C1 segment of cervical spinal cord (tissue), 14 donors: ENCODE data around the gene CCR8.

Source experiments
- DNase-seq, 14 donors: peaks; one replicate each; lab custom pipeline; 2025; lab: John Stamatoyannopoulos, UW

The CCR8 gene, protein sequence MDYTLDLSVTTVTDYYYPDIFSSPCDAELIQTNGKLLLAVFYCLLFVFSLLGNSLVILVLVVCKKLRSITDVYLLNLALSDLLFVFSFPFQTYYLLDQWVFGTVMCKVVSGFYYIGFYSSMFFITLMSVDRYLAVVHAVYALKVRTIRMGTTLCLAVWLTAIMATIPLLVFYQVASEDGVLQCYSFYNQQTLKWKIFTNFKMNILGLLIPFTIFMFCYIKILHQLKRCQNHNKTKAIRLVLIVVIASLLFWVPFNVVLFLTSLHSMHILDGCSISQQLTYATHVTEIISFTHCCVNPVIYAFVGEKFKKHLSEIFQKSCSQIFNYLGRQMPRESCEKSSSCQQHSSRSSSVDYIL

GRCh38 chr3:39329493-39329892 lies at the start of gene CCR8:
Gene CCR8 (plus strand): TSS chr3:39329709. CDS start chr3:39332332, 2,623 bp downstream.
- no peak for DNase-seq

DNA sequence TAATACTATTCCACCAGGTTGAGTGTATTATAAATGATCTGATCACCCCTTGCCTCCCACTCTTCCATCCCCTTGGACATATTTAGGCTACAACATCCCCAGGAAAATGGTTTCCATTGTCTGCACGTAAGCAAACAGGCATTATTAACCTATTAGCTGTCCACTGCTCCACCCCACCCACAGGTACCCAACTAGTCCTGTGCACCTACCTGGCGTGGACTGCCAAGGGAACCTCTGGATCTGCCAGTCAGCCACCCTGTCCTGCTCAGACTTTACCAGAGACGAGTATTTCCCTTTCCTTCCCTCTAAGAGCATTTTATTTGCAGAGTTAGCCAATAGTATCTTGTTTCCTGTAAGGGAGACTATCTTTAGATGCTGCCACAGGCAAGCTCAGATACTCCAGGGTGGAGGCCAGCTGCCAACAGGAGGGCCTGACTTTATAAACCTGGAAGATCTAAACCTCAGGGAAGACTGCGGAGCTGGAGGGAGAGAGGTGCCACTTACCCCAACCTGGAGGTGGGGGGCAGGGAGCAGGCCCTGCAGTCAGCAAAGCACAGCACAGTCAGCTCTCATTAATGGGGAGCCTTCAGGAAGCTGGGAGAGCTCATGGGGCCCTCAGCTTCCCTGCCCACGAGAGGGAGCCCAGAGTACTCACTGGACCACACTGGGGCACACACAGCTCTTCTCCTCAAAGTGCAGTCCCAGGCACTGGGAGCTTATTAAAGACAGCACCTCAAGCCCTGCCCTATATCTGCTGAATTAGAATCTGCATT lies 49.6 kb upstream of the CCR8 start, which contains the start of gene CX3CR1:
Gene CX3CR1, minus strand, starts transcription at position 292 of the 773 bp plus-strand sequence. CDS start 13,527 bp downstream, outside the sequence.
- peak in 1 of 14 donors; percentile 36 for DNase-seq

- DNase-seq = no peak
These were observed 48.9 kb upstream of the CCR8 start for GRCh38 chr3:39280571-39280970.

DNA sequence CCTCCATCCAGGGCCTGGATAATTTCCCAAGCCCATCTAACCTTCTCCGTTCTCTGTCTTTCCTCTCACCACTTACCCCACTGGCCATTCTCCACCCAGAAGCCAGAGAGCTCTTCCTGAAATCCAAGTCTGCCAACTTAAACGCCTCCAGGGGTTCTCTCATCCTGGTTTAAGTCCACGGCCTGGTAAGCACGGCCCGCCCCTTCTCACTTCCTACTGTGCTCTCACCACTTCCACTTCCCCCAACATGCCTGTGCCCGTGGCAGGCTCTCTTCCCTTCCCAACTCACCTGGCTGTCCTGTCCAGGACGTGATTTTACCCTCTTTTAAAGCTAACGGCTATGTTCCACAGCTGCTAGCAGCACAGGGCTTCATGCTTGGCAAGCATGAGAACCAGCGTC lies 48.0 kb upstream of the CCR8 start:
- DNase-seq = no peak

DNA sequence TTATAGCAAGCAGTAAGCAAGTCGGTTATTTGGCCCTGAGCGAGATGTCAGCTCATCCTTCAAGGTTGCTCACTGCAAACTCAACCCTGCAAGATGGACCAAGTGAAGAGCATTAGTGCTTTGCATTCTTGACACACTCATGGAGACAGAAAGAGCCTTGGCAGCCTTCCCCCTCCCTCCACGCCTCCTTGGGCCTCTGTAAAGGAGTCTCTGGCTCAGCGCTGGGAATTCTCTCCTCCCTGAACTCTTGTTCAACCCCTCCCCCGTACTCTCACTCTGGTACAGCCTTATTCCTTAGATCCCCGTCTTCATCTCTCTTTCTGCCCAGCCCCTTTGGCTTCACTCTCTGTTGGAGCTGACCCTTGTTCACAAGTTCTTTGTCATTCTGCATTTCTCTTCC lies 47.5 kb upstream of the CCR8 start:
- no peak for DNase-seq

- DNase-seq = no peak
These were observed 45.0 kb upstream of the CCR8 start for GRCh38 chr3:39284457-39284881.

- no peak for DNase-seq
These were observed 44.2 kb upstream of the CCR8 start for GRCh38 chr3:39285332-39285731.

DNA sequence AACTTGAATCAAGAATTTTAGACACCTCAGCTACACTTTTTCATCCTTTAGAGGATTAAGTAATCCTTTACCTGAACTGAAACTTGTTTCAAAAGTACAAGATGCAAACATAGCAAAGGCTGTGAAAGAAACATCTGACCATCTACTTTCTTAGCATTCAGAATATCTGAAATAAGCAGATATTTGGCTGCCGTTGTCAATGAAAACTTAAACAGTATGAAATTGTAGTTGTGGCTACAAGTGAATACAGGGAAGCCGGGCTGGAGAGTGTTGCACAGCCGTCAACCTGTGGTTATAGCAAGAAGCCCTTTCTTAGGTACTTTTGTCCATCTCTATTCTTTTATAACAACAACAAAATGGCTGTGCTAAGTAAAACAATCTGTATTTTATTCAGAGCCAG lies 42.7 kb upstream of the CCR8 start:
- DNase-seq = no peak

DNA sequence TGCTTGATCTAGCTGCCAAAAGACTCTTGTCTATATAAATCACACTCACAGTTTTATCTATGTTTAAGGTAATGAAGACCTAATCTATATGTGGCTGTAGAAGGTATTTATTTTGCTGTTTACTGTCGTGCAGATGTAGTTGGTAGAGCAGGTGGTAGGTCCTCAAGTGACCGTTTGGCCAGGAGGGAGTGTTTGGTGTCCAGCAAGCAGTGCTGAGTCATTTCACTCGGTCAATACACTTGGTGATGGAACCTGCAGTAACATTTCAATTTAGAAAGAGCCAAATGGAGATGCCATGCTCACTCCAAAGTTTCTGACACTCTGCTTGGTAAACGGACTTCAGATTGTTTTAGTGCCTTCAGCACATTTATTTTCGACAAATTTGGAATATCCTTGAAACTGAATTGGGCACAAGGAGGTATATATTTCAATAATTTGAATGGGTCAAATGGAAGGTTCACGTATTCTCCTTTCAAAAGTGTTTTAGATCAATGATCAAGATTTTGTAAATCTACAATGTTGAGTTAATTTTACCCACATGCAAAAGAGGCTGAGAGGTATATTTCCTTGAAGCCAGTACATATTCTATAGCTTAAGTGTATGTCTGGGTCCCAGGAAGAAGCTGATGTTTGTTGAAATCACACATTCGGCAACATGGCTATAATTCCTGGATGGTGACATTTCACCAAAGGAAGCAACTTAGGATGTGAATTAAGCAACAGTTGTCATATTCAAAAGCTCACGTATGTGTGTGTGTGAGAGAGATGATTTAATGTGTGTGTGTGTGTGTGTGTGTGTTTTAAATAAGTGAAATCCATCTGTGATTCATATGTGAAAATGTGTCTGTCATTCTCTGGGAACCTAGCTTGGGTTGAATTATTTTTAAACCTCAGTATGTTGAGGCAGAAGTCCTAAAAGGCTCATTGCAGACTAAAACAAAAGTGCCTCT lies 42.0 kb upstream of the CCR8 start:
- no peak for DNase-seq

GRCh38 chr3:39288300-39288808 lies 41.2 kb upstream of the CCR8 start:
- DNase-seq = peak in 12 of 14 donors; percentile 17 to 77 (median 52)

- DNase-seq = no peak
These were observed 40.4 kb upstream of the CCR8 start for GRCh38 chr3:39289107-39289506.

GRCh38 chr3:39290255-39290654 lies 39.3 kb upstream of the CCR8 start:
- DNase-seq = no peak

DNA sequence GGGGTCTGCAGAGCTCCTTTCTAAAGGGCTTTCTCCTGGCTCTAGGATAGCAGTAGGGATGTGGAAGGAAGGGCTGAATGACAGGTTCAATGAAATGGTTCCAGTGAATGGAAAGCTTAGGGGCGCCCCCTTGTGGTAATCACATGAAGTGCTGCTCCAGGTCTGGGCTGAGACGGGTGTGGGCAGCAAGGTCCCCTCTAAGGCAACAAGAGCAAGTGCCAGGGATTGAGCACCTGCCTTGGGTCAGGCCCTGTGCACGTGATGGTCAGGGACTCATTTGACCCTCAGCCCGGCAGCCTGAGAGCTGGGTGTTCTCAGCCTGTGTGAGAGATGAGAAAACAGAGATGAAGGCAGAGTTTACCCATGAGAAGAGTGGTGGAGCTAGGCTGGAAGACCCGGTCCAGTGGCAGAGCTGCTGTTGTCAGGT lies 37.6 kb upstream of the CCR8 start:
- peak in 10 of 14 donors; percentile 14 to 65 (median 23) for DNase-seq

DNA sequence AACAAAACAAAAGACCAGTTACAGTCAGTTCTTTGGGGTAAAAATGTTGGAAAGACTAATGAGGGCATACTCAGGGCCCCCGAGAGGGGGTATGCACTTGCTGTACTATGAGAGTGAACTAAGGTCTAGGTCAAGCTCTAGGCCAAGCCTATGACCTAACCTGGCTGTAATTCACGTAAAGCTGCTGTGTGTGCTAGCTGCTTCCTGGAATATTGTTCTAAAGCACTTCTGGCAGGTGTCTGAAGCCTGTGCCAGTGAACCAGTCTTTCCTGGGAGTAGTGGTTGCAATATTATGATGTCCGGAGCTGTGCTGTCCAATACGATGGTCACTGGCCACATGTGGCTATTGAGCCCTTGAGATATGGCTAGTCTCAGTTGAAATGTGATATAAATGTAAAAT lies 36.5 kb upstream of the CCR8 start:
- DNase-seq = no peak

DNA sequence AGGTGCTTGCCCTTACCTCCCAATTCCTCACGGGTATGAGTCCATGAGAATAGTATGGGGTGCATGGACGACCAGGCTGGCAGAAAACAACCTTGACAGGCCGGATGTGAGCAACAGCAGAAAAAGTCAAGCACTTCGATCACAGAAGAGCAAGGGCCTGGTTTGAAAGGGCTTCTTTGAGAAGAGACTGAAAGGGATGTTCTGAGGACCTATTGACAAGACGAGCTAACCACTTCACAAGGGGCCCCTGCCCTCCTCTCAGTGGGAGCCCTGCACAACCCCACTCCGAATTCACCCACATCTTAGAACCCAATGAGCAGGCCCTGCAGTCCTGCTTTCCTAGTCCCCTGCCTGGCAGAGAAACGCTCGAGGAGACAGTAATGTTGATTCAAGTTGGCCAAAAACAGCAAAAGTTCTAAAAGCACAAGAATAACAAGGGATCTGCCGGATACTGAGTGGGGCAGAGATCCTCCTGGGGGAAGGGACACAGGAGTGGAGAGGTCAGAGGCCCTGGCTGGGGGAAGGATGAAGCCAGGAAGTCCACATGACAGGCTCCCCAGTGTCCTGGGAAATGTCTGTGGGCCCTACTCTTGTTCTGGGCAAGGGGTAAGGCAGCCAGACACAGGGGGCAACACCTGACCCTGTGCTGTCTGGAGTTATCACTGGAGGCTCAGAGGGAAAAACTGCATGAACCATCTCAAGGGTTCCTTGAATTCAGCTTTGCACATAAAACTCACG lies 34.9 kb upstream of the CCR8 start:
- DNase-seq = no peak

GRCh38 chr3:39295184-39295775 lies 34.2 kb upstream of the CCR8 start:
- DNase-seq = no peak

- no peak for DNase-seq
These were observed 33.1 kb upstream of the CCR8 start for GRCh38 chr3:39296197-39297077.

DNA sequence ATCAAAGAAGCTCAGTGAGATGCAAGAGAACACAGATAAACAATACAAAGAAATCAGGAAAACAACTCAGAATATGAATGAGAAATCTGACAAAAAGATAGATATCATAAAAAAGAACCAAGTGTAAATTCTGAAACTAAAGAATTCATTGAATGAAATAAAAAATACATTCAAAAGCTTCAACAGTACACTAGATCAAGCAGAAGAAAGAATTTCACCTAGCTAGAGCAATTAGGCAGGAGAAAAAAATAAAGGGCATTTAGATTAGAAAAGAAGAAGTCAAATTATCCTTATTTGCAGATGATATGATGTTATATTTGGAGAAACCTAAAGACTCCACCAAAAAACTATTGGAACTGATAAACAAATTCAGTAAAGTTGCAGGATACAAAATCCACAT lies 30.2 kb upstream of the CCR8 start:
- no peak for DNase-seq

GRCh38 chr3:39302178-39302577 lies 27.3 kb upstream of the CCR8 start:
- no peak for DNase-seq
